Stimulated activated CD4-positive, alpha-beta T cell treated with anti-CD3 and anti-CD28 coated beads, Interleukin-4, amount 100 ng/mL, for 4 hours (primary cell): Measurements from ENCODE around the gene PPP1R1A.

ENCODE experiments used
- DNase-seq, 2 experiments: peaks; one replicate each; pipeline ENCODE4 v3.0.0-alpha.2; 2020

Gene PPP1R1A

GRCh38 chr12:54569995-54570528, 18.4 kb downstream of the PPP1R1A start:
- no peak for DNase-seq

- DNase-seq = no peak
These were observed 19.4 kb downstream of the PPP1R1A start for GRCh38 chr12:54569072-54569471.

GRCh38 chr12:54566792-54567191, 21.7 kb downstream of the PPP1R1A start:
- DNase-seq = no peak

GRCh38 chr12:54565986-54566544, 22.4 kb downstream of the PPP1R1A start:
- DNase-seq = no peak

DNA sequence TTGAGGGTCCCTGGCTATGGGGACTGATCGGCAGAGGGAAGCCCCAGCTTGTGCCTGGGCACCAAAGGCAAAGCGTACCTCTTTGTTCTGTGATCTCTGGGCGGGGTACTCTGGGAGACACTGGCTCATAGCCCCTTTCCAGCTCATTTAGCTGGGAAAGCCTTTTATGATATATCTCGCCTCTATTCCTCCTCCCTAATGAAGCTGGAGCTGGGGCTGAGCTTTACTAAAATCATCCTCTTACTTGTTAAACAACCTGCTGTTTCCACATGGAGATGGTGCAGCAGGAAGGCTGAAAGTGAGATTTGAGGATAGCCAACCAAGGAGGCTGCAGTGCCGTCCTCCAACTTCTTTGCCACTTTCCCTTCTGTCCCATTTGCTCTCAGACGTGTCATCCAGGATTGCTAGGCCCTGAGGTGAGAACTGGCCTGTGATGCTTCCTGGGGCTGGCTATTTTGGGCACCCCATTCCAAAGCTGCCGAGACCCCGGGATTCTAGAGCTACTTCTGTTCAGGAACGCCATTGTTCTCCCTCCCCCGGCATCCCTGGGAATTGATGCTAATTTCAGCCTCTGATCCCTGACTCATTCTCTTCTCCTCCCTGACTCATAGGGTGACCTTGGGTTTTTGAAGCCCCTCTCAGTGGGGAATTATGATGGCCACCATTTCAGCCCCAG, 23.0 kb downstream of the PPP1R1A start:
- DNase-seq = no peak

GRCh38 chr12:54564768-54565167, 23.7 kb downstream of the PPP1R1A start:
- no peak for DNase-seq

- DNase-seq = no peak
These were observed 24.7 kb downstream of the PPP1R1A start for GRCh38 chr12:54563787-54564186.

GRCh38 chr12:54562750-54563356, 25.6 kb downstream of the PPP1R1A start:
- no peak for DNase-seq

GRCh38 chr12:54561164-54561563, 27.3 kb downstream of the PPP1R1A start:
- DNase-seq = no peak

- peak; percentile 79 to 83 for DNase-seq
These were observed 28.0 kb downstream of the PPP1R1A start for GRCh38 chr12:54560374-54560858.

- DNase-seq = no peak
These were observed 29.7 kb downstream of the PPP1R1A start for GRCh38 chr12:54558759-54559158.

DNA sequence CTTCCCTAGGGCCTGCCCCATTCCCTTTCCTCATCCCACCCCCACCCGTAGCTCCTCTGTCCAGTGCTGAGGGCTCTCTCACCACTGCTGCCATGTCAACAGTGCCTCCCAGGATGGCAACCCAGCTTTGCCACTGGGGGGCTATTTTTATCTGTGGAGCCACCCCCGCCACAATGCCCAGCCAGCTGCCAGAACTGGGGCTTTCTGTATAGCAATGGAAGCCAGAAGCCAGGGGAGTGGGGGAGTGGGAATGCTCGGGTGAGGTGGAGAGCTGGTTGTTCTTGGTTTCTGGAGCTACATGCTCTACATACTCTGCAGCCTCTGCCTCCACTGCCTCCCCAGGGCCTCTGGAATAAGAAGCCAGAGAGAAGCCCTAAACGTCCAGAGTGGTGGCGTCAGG, 30.1 kb downstream of the PPP1R1A start:
- DNase-seq = no peak

DNA sequence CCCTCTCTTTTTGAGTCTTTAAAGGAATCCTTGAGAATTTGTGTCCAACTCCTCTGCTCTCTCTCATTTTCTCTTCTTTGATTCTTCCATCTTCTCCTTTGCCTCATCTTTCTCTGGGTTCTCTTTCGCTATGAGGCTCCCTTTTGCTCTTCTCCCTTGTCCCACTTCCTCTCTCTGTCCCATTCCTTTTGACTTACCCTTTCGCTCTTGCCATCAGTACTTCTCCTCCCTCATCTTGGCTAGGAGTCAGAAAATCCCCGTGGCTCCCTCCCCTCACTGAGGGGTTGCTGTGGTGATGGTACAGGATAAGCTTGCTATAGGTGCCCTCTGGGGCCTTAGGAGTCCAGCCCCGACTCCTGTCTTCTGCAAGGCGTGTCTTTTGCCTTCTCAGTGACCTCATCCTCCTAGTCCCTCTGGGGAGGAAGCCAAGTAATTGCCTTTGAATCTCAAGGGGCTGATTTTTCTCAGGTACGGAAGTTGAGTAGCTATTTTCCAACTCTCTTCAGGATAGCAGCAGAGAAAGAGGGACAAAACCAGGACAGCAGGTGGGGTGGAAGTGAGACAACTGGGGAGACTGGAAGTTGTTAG, 32.7 kb downstream of the PPP1R1A start:
- DNase-seq = no peak

- DNase-seq = peak; percentile 22 to 51
These were observed 38.5 kb downstream of the PPP1R1A start for GRCh38 chr12:54549774-54550451.

- no peak for DNase-seq
These were observed 41.9 kb downstream of the PPP1R1A start for GRCh38 chr12:54546511-54546910.

DNA sequence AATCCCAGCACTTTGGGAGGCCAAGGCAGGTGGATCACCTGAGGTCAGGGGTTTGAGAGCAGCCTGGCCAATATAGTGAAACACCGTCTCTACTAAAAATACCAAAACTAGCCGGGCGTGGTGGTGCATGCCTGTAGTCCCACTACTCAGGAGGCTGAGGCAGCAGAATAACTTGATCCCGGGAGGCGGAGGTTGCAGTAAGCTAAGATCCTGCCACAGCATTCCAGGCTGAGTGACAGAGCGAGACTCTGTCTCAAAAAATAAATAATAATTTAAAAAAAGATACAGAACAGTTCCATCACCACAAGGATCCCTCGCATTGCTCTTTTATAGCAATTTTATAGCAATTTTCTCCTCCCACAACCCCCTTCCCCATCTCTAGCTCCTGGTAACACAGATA, 43.7 kb downstream of the PPP1R1A start:
- no peak for DNase-seq

DNA sequence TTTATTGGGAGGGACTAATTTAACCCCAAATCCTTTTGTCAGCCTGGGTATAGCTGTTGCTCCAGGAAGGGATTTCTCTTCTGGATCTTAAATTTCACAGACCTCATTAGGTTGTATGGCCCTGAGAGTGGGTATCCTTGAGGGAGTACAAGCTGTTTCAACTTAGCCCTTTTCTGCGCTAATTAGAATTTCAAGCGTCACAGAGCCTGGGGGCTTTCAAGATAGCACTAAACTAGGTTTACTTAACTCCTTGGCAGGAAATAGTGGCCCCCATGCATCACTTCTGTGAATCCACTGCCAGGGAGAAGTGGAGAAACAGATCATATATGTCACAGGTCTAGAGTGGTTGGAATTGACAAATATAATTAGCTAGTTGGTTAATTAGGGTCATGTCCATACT, 44.9 kb downstream of the PPP1R1A start:
- DNase-seq = no peak

DNA sequence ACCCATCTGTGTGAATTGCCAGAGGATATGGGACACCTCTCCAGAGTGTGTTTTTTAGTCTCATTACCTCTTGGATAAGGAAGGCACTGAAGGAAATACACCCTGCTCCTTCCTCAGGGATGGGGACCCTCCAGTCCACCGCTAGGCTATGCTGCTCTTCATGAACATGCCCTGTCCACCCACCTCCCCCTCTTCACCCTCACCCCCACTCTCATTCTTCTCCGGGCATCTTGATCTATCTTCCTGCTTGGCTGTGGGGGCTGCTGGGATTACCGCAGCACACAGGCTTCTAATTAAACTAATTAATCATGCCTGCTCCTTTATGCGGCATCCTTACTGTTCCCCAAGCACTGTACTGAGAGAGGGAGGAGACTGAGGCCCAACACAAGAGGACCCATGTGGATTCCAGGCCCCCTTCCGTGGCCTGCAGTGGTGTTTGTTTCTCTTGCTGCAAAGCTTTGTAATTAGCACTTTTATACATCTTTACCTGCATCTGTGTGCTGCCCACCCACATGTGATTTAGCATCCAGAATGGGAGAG, 46.6 kb downstream of the PPP1R1A start:
- DNase-seq = no peak

DNA sequence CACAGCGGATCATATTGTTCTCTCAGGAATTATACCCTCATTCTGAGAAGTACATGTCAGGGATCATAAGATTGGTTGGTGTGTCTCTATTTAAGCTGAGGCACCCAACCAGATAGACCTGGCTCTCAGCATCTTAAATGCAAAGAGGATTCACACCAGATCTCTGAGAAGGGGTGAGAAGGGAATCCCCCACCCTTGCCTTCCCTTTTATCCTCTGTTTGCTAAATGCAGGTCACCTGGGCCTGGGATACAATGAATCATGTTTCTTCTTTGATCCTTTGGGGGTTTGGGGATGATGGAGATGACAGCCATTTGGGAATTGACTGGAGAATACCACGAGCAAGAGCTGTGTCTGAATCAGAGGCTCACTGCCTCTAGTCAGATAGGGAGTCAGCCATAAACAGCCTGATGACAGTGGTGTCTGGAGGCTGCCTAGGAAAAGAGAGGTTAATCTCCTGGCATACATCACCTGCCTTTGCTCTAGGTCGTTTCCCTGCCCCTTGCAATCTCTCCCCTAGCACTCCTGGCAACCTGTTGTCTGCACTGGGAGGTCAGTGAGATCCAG, 50.2 kb downstream of the PPP1R1A start:
- no peak for DNase-seq

DNA sequence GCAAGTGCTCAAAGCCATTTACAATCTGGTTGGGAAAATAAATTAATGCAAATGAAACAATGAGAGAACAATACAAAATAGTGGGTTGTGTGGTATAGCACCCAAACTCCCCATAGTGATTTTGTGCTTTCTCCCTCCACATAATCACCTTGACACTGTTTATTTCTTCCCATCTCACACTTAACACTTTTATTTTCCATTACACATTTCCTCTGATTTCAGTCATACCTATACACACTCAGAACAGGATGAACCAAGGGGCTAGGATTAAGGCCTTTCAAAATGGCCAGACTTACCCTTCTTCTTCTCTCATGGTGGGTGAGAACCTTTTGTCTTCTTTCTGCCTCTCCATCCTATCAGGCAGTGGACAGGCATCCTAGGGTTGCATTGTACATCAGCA, 53.0 kb downstream of the PPP1R1A start:
- no peak for DNase-seq

DNA sequence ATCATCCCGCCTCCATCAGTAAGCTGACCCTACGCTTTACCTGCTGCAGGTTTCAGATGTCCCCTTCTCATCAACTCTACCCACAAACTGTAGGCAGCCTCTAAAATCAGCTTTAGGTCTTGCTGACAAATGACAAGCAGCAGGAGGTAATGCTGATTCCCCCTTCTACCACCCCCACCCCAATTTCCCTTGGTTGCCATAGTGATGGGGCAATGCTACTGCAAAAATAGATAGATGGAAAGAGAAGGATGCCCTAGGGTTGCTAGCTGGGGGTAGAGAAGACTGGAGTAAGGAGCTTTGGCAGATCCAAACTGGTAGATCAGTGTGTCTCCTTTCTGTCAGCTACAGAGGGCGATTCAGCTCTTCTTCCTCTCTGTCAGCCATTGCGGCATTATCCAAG, 58.9 kb downstream of the PPP1R1A start:
- DNase-seq = no peak
